Measurements from ENCODE around the gene BORCS5.

The BORCS5 gene

GRCh38 chr12:12502815-12503151 is 145.9 kb downstream of the BORCS5 start:
- no peak for TF ChIP-seq ESRRG (CRISPR knock-in tag; IDR thresholded peaks at IDR 0.05)
- no peak for TF ChIP-seq RARB (CRISPR knock-in tag; IDR thresholded peaks at IDR 0.05)
- TF ChIP-seq CREB5 (CRISPR knock-in tag; IDR thresholded peaks at IDR 0.05; ENCODE audit: low read depth), result no peak
- no peak for TF ChIP-seq SNAI2 (CRISPR knock-in tag; IDR thresholded peaks at IDR 0.05)
- TF ChIP-seq GLIS3 (CRISPR knock-in tag; IDR thresholded peaks at IDR 0.05), result no peak
- no peak for ATAC-seq

- no peak for TF ChIP-seq POU6F1 (CRISPR knock-in tag; IDR thresholded peaks at IDR 0.05; ENCODE audit: borderline replicate concordance, low read depth)
- no peak for TF ChIP-seq ZNF8 (CRISPR knock-in tag; IDR thresholded peaks at IDR 0.05)
- no peak for TF ChIP-seq ARNTL (CRISPR knock-in tag; IDR thresholded peaks at IDR 0.05; ENCODE audit: borderline replicate concordance, low read depth)
- TF ChIP-seq ZFP30 (CRISPR knock-in tag; IDR thresholded peaks at IDR 0.05), result no peak
- TF ChIP-seq PATZ1 (CRISPR knock-in tag; IDR thresholded peaks at IDR 0.05; ENCODE audit: borderline replicate concordance), result no peak
- no peak for TF ChIP-seq ZNF565 (CRISPR knock-in tag; conservative IDR thresholded peaks at IDR 0.05; ENCODE audit: low read depth)
- ATAC-seq, result no peak
These were observed 146.7 kb downstream of the BORCS5 start for GRCh38 chr12:12503384-12504078.

- ATAC-seq, result peak; percentile 67
- no peak for TF ChIP-seq CREB5 (CRISPR knock-in tag; IDR thresholded peaks at IDR 0.05; ENCODE audit: low read depth)
- no peak for TF ChIP-seq OSR1 (CRISPR knock-in tag; IDR thresholded peaks at IDR 0.05)
- no peak for TF ChIP-seq POU6F1 (CRISPR knock-in tag; IDR thresholded peaks at IDR 0.05; ENCODE audit: borderline replicate concordance, low read depth)
- peak; percentile 53; the same call in 1 of the 2 replicates for TF ChIP-seq TOX (CRISPR knock-in tag; IDR thresholded peaks at IDR 0.05; ENCODE audit: borderline replicate concordance)
- peak; percentile 78; the same call in 1 of the 2 replicates for TF ChIP-seq RARB (CRISPR knock-in tag; IDR thresholded peaks at IDR 0.05)
- TF ChIP-seq ARNTL (CRISPR knock-in tag; IDR thresholded peaks at IDR 0.05; ENCODE audit: borderline replicate concordance, low read depth), result no peak
- TF ChIP-seq ISL1 (CRISPR knock-in tag; IDR thresholded peaks at IDR 0.05), result peak; percentile 77
- TF ChIP-seq ZC3H10 (CRISPR knock-in tag; IDR thresholded peaks at IDR 0.05), result peak; percentile 81; the same call in 1 of the 2 replicates
- no peak for TF ChIP-seq BACH2 (CRISPR knock-in tag; IDR thresholded peaks at IDR 0.05; ENCODE audit: borderline replicate concordance)
- TF ChIP-seq TCF4 (CRISPR knock-in tag; IDR thresholded peaks at IDR 0.05; ENCODE audit: borderline replicate concordance), result peak; percentile 94
- no peak for TF ChIP-seq ZFP30 (CRISPR knock-in tag; IDR thresholded peaks at IDR 0.05)
- peak; percentile 85 for TF ChIP-seq CSRNP3 (CRISPR knock-in tag; IDR thresholded peaks at IDR 0.05)
- TF ChIP-seq ZNF70 (CRISPR knock-in tag; IDR thresholded peaks at IDR 0.05), result peak; percentile 60; the same call in 1 of the 2 replicates
- no peak for TF ChIP-seq GLIS3 (CRISPR knock-in tag; IDR thresholded peaks at IDR 0.05)
- TF ChIP-seq SNAI2 (CRISPR knock-in tag; IDR thresholded peaks at IDR 0.05), result no peak
- TF ChIP-seq PPARA (CRISPR knock-in tag; IDR thresholded peaks at IDR 0.05; ENCODE audit: borderline replicate concordance), result no peak
- TF ChIP-seq PATZ1 (CRISPR knock-in tag; IDR thresholded peaks at IDR 0.05; ENCODE audit: borderline replicate concordance), result 0 out of 2 replicates have a peak, but pooled peaks have one; percentile 12
- TF ChIP-seq ESRRG (CRISPR knock-in tag; IDR thresholded peaks at IDR 0.05), result no peak
These were observed 148.9 kb downstream of the BORCS5 start for GRCh38 chr12:12505544-12506495.

All from SK-N-SH treated with all-trans-retinoic acid at 6 μM for 48 hours (cell line).